Measurements from ENCODE around the gene SPRR1B. TPM values are rescaled to one million over a fixed set of nuclear protein-coding genes. Genes with fewer than 3 reads are reported as not detected.

The SPRR1B gene
- total and polyA plus RNA-seq, 9 of the 15 experiments (the other 6 are each of a cell fraction or from before 2014, with no cell fraction given): not detected

DNA sequence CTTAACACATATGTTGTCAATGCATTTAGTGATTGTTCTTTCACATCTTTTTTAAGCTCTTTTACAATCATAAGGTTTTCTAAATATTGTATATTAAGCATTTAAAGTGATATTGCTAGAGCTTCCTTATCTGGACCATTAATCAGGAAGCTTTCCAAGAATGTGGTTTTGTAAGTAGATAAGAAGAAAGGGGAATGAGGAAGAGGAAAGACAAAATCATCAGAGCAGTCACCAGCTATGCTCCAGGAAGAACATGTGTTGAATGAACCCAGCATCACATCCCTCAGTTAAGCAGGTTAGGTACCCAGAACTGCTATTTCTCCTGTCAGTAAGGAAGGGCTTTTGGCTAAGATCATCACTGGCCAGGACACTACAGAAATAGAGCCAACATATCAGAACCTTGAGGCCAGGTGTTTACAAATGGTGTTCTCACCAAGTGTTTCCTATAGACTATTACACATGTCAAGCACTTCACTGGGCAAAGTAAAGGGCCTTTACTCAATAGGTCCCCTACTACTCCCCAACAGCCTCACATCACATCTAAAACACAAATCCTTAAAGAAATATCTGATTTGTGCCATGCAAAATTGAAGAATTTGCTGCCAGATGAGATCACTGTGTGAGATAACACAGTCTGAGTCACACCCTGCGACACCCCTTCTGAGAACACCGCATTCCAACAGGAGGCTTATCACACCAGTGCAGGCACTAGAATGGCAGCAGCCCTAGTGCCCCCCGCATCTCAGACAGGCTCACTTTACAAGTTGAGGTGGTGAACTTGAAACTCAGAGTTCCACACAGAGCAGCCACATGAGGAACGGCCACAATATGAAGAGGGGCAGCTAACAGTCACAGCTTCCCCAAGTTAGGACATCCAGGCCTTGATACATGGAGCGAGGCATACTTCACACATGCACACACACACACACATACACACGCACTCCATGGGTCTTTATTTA lies 28.1 kb downstream of the SPRR1B start (continued):
- TF ChIP-seq, protein P1, sequence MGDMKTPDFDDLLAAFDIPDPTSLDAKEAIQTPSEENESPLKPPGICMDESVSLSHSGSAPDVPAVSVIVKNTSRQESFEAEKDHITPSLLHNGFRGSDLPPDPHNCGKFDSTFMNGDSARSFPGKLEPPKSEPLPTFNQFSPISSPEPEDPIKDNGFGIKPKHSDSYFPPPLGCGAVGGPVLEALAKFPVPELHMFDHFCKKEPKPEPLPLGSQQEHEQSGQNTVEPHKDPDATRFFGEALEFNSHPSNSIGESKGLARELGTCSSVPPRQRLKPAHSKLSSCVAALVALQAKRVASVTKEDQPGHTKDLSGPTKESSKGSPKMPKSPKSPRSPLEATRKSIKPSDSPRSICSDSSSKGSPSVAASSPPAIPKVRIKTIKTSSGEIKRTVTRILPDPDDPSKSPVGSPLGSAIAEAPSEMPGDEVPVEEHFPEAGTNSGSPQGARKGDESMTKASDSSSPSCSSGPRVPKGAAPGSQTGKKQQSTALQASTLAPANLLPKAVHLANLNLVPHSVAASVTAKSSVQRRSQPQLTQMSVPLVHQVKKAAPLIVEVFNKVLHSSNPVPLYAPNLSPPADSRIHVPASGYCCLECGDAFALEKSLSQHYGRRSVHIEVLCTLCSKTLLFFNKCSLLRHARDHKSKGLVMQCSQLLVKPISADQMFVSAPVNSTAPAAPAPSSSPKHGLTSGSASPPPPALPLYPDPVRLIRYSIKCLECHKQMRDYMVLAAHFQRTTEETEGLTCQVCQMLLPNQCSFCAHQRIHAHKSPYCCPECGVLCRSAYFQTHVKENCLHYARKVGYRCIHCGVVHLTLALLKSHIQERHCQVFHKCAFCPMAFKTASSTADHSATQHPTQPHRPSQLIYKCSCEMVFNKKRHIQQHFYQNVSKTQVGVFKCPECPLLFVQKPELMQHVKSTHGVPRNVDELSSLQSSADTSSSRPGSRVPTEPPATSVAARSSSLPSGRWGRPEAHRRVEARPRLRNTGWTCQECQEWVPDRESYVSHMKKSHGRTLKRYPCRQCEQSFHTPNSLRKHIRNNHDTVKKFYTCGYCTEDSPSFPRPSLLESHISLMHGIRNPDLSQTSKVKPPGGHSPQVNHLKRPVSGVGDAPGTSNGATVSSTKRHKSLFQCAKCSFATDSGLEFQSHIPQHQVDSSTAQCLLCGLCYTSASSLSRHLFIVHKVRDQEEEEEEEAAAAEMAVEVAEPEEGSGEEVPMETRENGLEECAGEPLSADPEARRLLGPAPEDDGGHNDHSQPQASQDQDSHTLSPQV (IDR thresholded peaks at IDR 0.05): no peak
- TF ChIP-seq, protein P2, sequence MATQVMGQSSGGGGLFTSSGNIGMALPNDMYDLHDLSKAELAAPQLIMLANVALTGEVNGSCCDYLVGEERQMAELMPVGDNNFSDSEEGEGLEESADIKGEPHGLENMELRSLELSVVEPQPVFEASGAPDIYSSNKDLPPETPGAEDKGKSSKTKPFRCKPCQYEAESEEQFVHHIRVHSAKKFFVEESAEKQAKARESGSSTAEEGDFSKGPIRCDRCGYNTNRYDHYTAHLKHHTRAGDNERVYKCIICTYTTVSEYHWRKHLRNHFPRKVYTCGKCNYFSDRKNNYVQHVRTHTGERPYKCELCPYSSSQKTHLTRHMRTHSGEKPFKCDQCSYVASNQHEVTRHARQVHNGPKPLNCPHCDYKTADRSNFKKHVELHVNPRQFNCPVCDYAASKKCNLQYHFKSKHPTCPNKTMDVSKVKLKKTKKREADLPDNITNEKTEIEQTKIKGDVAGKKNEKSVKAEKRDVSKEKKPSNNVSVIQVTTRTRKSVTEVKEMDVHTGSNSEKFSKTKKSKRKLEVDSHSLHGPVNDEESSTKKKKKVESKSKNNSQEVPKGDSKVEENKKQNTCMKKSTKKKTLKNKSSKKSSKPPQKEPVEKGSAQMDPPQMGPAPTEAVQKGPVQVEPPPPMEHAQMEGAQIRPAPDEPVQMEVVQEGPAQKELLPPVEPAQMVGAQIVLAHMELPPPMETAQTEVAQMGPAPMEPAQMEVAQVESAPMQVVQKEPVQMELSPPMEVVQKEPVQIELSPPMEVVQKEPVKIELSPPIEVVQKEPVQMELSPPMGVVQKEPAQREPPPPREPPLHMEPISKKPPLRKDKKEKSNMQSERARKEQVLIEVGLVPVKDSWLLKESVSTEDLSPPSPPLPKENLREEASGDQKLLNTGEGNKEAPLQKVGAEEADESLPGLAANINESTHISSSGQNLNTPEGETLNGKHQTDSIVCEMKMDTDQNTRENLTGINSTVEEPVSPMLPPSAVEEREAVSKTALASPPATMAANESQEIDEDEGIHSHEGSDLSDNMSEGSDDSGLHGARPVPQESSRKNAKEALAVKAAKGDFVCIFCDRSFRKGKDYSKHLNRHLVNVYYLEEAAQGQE (IDR thresholded peaks at IDR 0.05; ENCODE audit: borderline replicate concordance): peak; percentile 38; the same call in 1 of the 2 replicates
- TF ChIP-seq, protein P2 (CRISPR knock-in tag; IDR thresholded peaks at IDR 0.05; ENCODE audit: low read depth): no peak
- TF ChIP-seq BHLHE40 (IDR thresholded peaks at IDR 0.05; ENCODE audit: low read length) (no peak), ZNF644 (tag; IDR thresholded peaks at IDR 0.05; ENCODE audit: low read depth) (no peak), KDM4B (IDR thresholded peaks at IDR 0.05; ENCODE audit: borderline replicate concordance in 2 of 2, low read depth in 1 of 2) (no peak), PHF8 (IDR thresholded peaks at IDR 0.05; ENCODE audit: borderline replicate concordance, low read length) (no peak), RBM14 (IDR thresholded peaks at IDR 0.05; ENCODE audit: borderline replicate concordance, insufficient read depth, low read depth, low read length) (no peak), HNRNPL (IDR thresholded peaks at IDR 0.05; ENCODE audit: low read depth, low read length) (no peak), ZNF184 (CRISPR knock-in tag; IDR thresholded peaks at IDR 0.05) (no peak), SNIP1 (IDR thresholded peaks at IDR 0.05; ENCODE audit: low read depth) (no peak)
- TF ChIP-seq, protein P3, sequence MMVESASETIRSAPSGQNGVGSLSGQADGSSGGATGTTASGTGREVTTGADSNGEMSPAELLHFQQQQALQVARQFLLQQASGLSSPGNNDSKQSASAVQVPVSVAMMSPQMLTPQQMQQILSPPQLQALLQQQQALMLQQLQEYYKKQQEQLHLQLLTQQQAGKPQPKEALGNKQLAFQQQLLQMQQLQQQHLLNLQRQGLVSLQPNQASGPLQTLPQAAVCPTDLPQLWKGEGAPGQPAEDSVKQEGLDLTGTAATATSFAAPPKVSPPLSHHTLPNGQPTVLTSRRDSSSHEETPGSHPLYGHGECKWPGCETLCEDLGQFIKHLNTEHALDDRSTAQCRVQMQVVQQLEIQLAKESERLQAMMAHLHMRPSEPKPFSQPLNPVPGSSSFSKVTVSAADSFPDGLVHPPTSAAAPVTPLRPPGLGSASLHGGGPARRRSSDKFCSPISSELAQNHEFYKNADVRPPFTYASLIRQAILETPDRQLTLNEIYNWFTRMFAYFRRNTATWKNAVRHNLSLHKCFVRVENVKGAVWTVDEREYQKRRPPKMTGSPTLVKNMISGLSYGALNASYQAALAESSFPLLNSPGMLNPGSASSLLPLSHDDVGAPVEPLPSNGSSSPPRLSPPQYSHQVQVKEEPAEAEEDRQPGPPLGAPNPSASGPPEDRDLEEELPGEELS (CRISPR knock-in tag; IDR thresholded peaks at IDR 0.05; ENCODE audit: borderline replicate concordance): no peak
